Measurements from ENCODE around the gene ELF2.
A peak's percentile ranks its signal among the peaks of the same experiment; 100 is the strongest.

Gene ELF2

DNA sequence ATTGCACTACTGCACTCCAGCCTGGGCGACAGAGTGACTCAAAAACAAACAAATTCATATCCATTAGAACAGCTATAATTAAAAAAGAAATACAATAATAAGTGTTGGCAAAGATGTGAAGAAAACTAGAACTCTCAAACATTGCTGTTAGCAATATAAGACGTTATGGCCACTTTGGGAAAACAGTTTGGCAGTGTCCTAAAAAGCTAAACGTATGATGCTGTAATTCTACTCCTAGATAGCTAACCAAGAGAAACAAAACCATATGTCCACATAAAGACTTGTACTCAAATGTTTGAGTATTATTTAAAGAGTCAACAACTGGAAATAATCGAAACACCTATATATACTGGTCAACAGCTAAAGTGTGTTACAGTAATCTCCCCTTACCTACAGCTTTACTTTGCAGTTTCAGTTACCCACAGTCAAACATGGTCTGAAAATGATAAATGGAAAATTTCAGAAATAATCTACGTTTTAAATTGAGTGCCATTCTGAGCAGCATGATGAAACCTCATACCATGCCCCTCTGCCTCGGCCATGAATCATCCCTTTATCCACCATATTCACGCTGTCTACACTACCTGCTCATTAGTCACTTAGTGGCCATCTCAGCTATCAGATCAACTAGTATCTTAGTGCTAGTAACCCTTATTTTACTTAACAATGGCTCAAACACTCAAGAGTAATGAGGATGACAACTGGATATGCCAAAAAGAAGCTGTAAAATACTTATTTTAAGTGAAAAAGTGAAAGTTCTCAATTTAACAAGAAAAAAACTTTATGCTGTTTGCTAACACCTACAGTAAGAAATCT is 4.9 kb downstream of the ELF2 start:
- no peak overlapping the region for H3K4me3 ChIP-seq (ENCODE audit: low read depth, low read length)
- ChIA-PET CTCF (interaction anchor here (0.6 kb wide), 2 partner anchors 48 to 70 kb away, joined by 3 to 6 read pairs; no protein-coding TSS in a partner anchor), POLR2A (interaction anchor here (1.1 kb wide), 1 partner anchor 128 kb away, joined by 3 read pairs; no protein-coding TSS in a partner anchor)
- H3K9me3 ChIP-seq (ENCODE audit: control insufficient read depth, insufficient read depth, low read depth, low read length), result no peaks in the 10 kb centered on the region
- peaks cover 2% of the 10 kb centered on the region; the same call in 1 of the 2 replicates for H3K4me1 ChIP-seq (ENCODE audit: control insufficient read depth, insufficient read depth, low read length)
- H3K27ac ChIP-seq (ENCODE audit: extremely low read depth, low read depth, low read length), result peak overlapping the region; percentile 58; the same call in 1 of the 2 replicates
- no peaks in the 10 kb centered on the region for H3K36me3 ChIP-seq (ENCODE audit: control insufficient read depth in 2 of 2, insufficient read depth in 1 of 2, low read length in 2 of 2)
- TF ChIP-seq ZNF776 (tag by site-specific recombination; IDR thresholded peaks at IDR 0.05; ENCODE audit: borderline replicate concordance), result no peak
- no peak for TF ChIP-seq GLI4 (tag by site-specific recombination; IDR thresholded peaks at IDR 0.05)
- TF ChIP-seq ZNF558 (tag by site-specific recombination; IDR thresholded peaks at IDR 0.05), result 0 out of 2 replicates have a peak, but pooled peaks have one; percentile 38
- no peak for TF ChIP-seq ZNF48 (tag by site-specific recombination; IDR thresholded peaks at IDR 0.05)
- TF ChIP-seq ZNF404 (tag by site-specific recombination; IDR thresholded peaks at IDR 0.05), result no peak
- TF ChIP-seq ZNF302 (tag by site-specific recombination; IDR thresholded peaks at IDR 0.05; ENCODE audit: low read depth), result no peak
- TF ChIP-seq ZNF658 (tag by site-specific recombination; IDR thresholded peaks at IDR 0.05), result no peak
- no peak for TF ChIP-seq BCL11A (tag by site-specific recombination; IDR thresholded peaks at IDR 0.05; ENCODE audit: low read depth)
- no peak for TF ChIP-seq SCRT1 (tag by site-specific recombination; IDR thresholded peaks at IDR 0.05; ENCODE audit: borderline replicate concordance)
- TF ChIP-seq, protein P1, sequence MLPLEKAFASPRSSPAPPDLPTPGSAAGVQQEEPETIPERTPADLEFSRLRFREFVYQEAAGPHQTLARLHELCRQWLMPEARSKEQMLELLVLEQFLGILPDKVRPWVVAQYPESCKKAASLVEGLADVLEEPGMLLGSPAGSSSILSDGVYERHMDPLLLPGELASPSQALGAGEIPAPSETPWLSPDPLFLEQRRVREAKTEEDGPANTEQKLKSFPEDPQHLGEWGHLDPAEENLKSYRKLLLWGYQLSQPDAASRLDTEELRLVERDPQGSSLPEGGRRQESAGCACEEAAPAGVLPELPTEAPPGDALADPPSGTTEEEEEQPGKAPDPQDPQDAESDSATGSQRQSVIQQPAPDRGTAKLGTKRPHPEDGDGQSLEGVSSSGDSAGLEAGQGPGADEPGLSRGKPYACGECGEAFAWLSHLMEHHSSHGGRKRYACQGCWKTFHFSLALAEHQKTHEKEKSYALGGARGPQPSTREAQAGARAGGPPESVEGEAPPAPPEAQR (tag by site-specific recombination; IDR thresholded peaks at IDR 0.05), result no peak
- TF ChIP-seq, protein P2, sequence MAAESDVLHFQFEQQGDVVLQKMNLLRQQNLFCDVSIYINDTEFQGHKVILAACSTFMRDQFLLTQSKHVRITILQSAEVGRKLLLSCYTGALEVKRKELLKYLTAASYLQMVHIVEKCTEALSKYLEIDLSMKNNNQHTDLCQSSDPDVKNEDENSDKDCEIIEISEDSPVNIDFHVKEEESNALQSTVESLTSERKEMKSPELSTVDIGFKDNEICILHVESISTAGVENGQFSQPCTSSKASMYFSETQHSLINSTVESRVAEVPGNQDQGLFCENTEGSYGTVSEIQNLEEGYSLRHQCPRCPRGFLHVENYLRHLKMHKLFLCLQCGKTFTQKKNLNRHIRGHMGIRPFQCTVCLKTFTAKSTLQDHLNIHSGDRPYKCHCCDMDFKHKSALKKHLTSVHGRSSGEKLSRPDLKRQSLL (tag by site-specific recombination; IDR thresholded peaks at IDR 0.05), result no peak
- no peak for TF ChIP-seq ZNF677 (tag by site-specific recombination; IDR thresholded peaks at IDR 0.05)
- TF ChIP-seq, protein P3, sequence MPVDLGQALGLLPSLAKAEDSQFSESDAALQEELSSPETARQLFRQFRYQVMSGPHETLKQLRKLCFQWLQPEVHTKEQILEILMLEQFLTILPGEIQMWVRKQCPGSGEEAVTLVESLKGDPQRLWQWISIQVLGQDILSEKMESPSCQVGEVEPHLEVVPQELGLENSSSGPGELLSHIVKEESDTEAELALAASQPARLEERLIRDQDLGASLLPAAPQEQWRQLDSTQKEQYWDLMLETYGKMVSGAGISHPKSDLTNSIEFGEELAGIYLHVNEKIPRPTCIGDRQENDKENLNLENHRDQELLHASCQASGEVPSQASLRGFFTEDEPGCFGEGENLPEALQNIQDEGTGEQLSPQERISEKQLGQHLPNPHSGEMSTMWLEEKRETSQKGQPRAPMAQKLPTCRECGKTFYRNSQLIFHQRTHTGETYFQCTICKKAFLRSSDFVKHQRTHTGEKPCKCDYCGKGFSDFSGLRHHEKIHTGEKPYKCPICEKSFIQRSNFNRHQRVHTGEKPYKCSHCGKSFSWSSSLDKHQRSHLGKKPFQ (tag by site-specific recombination; IDR thresholded peaks at IDR 0.05), result no peak
- TF ChIP-seq ZNF2 (tag by site-specific recombination; IDR thresholded peaks at IDR 0.05), result no peak
- TF ChIP-seq, protein P4, sequence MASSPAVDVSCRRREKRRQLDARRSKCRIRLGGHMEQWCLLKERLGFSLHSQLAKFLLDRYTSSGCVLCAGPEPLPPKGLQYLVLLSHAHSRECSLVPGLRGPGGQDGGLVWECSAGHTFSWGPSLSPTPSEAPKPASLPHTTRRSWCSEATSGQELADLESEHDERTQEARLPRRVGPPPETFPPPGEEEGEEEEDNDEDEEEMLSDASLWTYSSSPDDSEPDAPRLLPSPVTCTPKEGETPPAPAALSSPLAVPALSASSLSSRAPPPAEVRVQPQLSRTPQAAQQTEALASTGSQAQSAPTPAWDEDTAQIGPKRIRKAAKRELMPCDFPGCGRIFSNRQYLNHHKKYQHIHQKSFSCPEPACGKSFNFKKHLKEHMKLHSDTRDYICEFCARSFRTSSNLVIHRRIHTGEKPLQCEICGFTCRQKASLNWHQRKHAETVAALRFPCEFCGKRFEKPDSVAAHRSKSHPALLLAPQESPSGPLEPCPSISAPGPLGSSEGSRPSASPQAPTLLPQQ (tag by site-specific recombination; IDR thresholded peaks at IDR 0.05), result 0 out of 2 replicates have a peak, but pooled peaks have one; percentile 46
- no peak for TF ChIP-seq ZNF354C (tag by site-specific recombination; IDR thresholded peaks at IDR 0.05; ENCODE audit: borderline replicate concordance, low read depth)
- no peak for TF ChIP-seq ZNF114 (tag by site-specific recombination; IDR thresholded peaks at IDR 0.05)
- TF ChIP-seq KLF16 (tag by site-specific recombination; IDR thresholded peaks at IDR 0.05), result no peak
- no peak for TF ChIP-seq ZNF133 (tag by site-specific recombination; IDR thresholded peaks at IDR 0.05)
- peak; percentile 53 for TF ChIP-seq ZNF10 (tag by site-specific recombination; IDR thresholded peaks at IDR 0.05)
- no peak for TF ChIP-seq ZNF211 (tag by site-specific recombination; IDR thresholded peaks at IDR 0.05; ENCODE audit: low read depth)
- TF ChIP-seq ZBTB17 (tag by site-specific recombination; IDR thresholded peaks at IDR 0.05), result no peak; the same call in 1 of the 2 replicates
- TF ChIP-seq FEZF1 (tag by site-specific recombination; IDR thresholded peaks at IDR 0.05), result peak; percentile 68
- TF ChIP-seq, protein P5, sequence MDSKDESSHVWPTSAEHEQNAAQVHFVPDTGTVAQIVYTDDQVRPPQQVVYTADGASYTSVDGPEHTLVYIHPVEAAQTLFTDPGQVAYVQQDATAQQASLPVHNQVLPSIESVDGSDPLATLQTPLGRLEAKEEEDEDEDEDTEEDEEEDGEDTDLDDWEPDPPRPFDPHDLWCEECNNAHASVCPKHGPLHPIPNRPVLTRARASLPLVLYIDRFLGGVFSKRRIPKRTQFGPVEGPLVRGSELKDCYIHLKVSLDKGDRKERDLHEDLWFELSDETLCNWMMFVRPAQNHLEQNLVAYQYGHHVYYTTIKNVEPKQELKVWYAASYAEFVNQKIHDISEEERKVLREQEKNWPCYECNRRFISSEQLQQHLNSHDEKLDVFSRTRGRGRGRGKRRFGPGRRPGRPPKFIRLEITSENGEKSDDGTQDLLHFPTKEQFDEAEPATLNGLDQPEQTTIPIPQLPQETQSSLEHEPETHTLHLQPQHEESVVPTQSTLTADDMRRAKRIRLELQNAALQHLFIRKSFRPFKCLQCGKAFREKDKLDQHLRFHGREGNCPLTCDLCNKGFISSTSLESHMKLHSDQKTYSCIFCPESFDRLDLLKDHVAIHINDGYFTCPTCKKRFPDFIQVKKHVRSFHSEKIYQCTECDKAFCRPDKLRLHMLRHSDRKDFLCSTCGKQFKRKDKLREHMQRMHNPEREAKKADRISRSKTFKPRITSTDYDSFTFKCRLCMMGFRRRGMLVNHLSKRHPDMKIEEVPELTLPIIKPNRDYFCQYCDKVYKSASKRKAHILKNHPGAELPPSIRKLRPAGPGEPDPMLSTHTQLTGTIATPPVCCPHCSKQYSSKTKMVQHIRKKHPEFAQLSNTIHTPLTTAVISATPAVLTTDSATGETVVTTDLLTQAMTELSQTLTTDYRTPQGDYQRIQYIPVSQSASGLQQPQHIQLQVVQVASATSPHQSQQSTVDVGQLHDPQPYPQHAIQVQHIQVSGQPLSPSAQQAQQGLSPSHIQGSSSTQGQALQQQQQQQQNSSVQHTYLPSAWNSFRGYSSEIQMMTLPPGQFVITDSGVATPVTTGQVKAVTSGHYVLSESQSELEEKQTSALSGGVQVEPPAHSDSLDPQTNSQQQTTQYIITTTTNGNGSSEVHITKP (tag by site-specific recombination; IDR thresholded peaks at IDR 0.05), result 0 out of 2 replicates have a peak, but pooled peaks have one; percentile 7
- TF ChIP-seq YY2 (tag by site-specific recombination; IDR thresholded peaks at IDR 0.05), result 0 out of 2 replicates have a peak, but pooled peaks have one; percentile 24
